Epithelial cell of proximal tubule (primary cell): ENCODE measurements around the gene ATP10B. TPM values are rescaled to one million over a fixed set of nuclear protein-coding genes. Genes with fewer than 3 reads are reported as not detected.
A peak's percentile ranks its signal among the peaks of the same experiment; 100 is the strongest.

ENCODE experiments used
- DNase-seq: peaks from one replicate; pipeline ENCODE4 v3.0.0-alpha.2; 2011; ENCODE audit warnings: low read depth
- H3K4me3 ChIP-seq: 2 replicates; pipeline ENCODE4 v1.5.1; 2011; ENCODE audit warnings: low read depth, mild to moderate bottlenecking, low read length
- total RNA-seq: library from RNA; depleted of rRNA; stranded (reverse); fragments of >200 nt; gene quantifications from 2 replicates; pipeline ENCODE4 v1.2.3, GENCODE V29; 2015
- TF ChIP-seq, protein P1 (sequence below): conservative IDR thresholded peaks from 2 replicates; pipeline ENCODE4 v1.5.1; 2012; ENCODE audit warnings: low read depth, mild to moderate bottlenecking, low read length

The ATP10B gene
- total RNA-seq, 1 donor from 2014 or later = 0.06 TPM

DNA sequence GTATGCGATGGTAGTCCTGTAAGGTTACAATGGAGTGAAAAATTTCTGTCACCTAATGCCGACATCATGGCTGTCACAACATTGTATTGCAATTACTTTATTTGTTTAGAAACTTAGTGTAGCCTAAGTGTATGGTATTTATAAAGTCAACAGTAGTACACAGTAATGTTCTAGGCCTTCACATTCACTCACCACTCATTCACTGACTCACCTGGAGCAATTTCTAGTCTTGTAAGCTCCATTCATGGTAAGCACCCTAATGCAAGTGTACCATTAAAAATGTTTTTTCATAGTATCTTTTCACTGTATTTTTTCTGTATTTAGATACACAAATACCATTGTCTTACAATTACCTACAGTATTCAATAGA is 58.5 kb downstream of the ATP10B start:
- no peak for DNase-seq
- H3K4me3 ChIP-seq = no peak overlapping the region
- TF ChIP-seq, protein P1, sequence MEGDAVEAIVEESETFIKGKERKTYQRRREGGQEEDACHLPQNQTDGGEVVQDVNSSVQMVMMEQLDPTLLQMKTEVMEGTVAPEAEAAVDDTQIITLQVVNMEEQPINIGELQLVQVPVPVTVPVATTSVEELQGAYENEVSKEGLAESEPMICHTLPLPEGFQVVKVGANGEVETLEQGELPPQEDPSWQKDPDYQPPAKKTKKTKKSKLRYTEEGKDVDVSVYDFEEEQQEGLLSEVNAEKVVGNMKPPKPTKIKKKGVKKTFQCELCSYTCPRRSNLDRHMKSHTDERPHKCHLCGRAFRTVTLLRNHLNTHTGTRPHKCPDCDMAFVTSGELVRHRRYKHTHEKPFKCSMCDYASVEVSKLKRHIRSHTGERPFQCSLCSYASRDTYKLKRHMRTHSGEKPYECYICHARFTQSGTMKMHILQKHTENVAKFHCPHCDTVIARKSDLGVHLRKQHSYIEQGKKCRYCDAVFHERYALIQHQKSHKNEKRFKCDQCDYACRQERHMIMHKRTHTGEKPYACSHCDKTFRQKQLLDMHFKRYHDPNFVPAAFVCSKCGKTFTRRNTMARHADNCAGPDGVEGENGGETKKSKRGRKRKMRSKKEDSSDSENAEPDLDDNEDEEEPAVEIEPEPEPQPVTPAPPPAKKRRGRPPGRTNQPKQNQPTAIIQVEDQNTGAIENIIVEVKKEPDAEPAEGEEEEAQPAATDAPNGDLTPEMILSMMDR = no peak

DNA sequence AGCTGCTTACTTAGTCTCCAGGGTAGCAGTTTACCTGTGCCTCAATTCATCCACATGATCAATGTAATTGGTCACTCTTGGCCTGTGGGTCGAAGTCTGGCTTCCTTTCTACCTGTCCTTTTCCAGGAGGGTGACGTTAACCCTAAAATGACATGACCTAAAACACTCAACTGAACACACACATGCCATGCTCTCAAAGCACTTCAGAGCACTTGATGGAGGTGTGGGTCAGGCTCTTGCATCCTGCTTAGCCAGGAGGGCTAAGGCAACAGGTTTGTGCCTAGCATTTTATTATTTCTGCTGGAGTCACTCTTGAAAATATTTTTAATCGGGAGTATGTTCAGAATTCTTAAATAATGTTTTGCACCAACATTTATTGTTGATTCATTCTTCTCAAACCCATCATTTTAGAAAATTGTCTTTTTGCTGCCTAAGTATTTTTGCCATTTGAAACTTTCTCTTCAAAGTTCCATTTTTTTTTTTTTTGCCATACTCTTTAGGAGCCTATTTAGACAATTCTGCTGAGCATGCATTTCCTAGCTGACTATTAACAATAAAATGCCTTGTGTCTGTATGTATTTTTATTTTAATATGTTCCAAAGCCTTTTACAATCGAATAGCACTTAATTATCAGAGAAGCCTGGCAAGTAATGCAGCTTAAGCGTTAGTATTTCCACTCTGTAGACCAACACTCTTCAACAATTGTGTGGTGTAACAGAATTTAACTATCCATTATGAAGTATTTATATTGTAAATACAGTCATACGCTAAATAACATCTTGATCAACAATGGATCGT is 59.1 kb downstream of the ATP10B start:
- no peak overlapping the region for H3K4me3 ChIP-seq
- TF ChIP-seq, protein P1 = no peak
- no peak for DNase-seq

DNA sequence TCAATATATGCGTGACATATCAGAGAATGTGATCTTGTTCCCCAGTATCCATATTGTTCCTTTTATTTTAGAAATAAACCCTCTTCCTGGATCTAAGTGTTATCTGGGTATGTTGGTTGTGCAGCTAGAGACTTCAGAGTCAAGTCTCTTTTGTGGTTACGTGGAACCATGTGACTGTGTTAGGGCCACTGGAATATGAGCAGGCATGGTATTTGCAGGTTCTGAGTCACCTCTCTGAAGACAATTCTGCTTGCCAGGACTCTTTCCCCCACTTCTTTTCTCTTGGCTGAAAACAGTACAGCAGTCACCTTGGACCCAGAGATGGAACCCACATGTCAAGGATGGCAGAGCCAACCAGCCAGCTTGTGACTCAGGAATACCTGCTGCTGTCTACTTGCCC is 59.7 kb downstream of the ATP10B start:
- H3K4me3 ChIP-seq = no peak overlapping the region
- DNase-seq = no peak
- TF ChIP-seq, protein P1 = no peak

DNA sequence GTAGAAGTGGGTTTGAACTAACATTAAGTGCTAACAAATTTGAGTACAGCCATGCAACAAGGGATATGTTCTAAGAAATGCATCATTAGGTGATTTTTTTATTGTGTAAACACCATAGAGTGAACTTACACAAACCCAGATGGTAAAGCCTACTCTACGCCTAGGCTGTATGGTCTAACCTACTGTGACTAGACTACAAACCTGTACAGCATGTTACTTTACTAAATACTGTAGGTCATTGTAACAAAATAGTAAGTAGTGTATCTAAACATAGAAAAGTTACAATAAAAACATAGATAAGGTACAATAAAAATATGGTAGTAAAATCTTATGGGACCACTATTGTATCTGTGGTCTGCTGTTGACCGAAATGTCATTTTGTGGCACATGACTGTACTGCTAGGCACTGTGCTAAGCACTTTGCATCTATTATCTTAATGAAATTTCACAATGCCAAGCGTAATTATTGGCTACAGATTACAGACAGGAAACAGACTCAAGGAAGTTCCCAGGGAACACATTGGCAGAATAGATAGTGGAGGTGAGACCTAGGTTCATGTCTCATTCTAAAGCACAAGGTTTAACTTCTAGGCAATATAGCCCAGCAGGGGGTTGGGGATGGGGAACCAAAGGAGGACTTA is 62.7 kb downstream of the ATP10B start:
- TF ChIP-seq, protein P1 = no peak
- H3K4me3 ChIP-seq = no peak overlapping the region
- DNase-seq = no peak

DNA sequence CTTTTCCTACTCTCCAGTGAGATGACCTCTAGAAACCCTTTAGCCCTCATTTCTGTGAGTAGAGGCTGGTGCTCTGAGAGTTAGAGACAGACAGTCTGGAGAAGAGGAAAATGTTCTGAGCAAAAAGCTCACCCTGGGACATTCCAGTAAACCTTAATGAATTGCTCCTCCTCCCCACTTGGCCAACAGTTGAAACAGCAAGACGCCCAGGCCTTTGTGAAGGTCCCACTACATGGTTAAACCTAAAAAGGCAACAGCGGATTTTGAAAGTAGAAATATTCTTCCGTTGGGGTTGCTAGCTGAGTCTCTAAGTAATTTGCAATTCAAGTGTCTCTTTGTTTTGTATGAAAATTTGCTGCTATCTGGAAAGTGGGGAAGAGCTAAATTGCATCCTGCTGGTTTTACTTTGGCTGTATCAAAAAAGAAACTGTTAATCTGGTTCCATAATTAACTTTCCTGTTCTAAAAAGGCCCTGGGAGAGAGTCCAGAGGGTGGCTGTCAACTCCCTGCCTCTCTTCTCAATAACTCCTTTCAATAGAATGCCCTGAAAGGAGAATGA is 63.8 kb downstream of the ATP10B start:
- DNase-seq = no peak
- TF ChIP-seq, protein P1 = no peak
- no peak overlapping the region for H3K4me3 ChIP-seq

DNA sequence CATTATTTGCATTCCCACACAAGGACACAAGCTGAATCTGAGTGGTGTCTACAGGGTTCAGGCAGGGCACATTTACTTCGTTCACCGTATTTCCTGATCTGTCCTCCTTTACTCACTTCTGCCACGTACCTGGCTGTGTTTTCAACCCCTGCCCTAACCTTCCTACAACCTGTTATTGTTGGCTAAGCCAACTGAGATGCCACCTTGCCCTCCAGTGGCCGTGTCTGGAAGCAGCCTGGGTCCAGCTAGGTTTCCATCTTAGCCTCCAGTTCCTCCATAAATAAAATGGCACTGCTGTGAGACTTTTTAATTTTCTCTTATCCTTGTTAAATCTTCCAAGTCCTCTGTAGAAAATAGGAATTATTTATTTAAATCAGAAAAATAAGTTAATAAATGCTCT is 64.8 kb downstream of the ATP10B start:
- TF ChIP-seq, protein P1 = peak; percentile 93
- no peak overlapping the region for H3K4me3 ChIP-seq
- no peak for DNase-seq
